Neural cell (in vitro differentiated cells): ENCODE measurements around the gene TRAK1. TPM values are rescaled to one million over a fixed set of nuclear protein-coding genes. Genes with fewer than 3 reads are reported as not detected.

Source experiments
- H2AFZ ChIP-seq: fragments of 200-600, 300-800 bp; sonication (generic), shearing (Covaris generic); 2 replicates; pipeline ENCODE4 v1.6.0; 2014; ENCODE audit warnings: low read depth, mild to moderate bottlenecking, antibody characterized with exemption, low read length, moderate library complexity
- H3F3A ChIP-seq: fragments of 200-600 bp; shearing (Covaris generic); 2 replicates; pipeline ENCODE4 v1.6.1; 2016; ENCODE audit warnings: mild to moderate bottlenecking, moderate library complexity, mixed read lengths, antibody characterized with exemption, low read length; ENCODE audit not compliant: insufficient read depth, poor library complexity, severe bottlenecking
- H3K27ac ChIP-seq: fragments of 200-600, 300-800 bp; sonication (generic), shearing (Covaris generic); 2 replicates; pipeline ENCODE4 v1.5.1; 2014; ENCODE audit warnings: mild to moderate bottlenecking, low read length, moderate library complexity
- H3K27me3 ChIP-seq: fragments of 300-800, 200-600 bp; sonication (generic), shearing (Covaris generic); 2 replicates; pipeline ENCODE4 v1.6.0; 2014; ENCODE audit warnings: mild to moderate bottlenecking, low read depth, low read length, moderate library complexity; ENCODE audit not compliant: insufficient read depth
- H3K36me3 ChIP-seq: fragments of 300-800, 200-600 bp; sonication (generic), shearing (Covaris generic); 2 replicates; pipeline ENCODE4 v1.5.1; 2014; ENCODE audit warnings: mild to moderate bottlenecking, antibody characterized with exemption, low read length, moderate library complexity; ENCODE audit not compliant: insufficient read depth
- H3K4me2 ChIP-seq: fragments of 300-800, 200-600 bp; sonication (generic), shearing (Covaris generic); 2 replicates; pipeline ENCODE4 v1.6.0; 2014; ENCODE audit warnings: mild to moderate bottlenecking, low read length
- H3K4me3 ChIP-seq: fragments of 300-800, 200-600 bp; sonication (generic), shearing (Covaris generic); 2 replicates; pipeline ENCODE4 v1.5.1; 2014; ENCODE audit warnings: mild to moderate bottlenecking, low read length, moderate library complexity
- H3K79me2 ChIP-seq: fragments of 200-600 bp; shearing (Covaris generic); replicated peaks from 2 replicates; pipeline ENCODE4 v1.6.0; 2014; ENCODE audit warnings: mild to moderate bottlenecking, low read length, moderate library complexity; ENCODE audit not compliant: insufficient read depth
- H3K9ac ChIP-seq: fragments of 300-800, 200-600 bp; sonication (generic), shearing (Covaris generic); 2 replicates; pipeline ENCODE4 v1.6.1; 2016; ENCODE audit warnings: mild to moderate bottlenecking, low read length, mixed read lengths
- H3K9me2 ChIP-seq: fragments of 200-600 bp; shearing (Covaris generic); 2 replicates; pipeline ENCODE4 v1.6.1; 2016; ENCODE audit warnings: mild to moderate bottlenecking, low read length, mixed read lengths; ENCODE audit not compliant: insufficient read depth
- H3K9me3 ChIP-seq: fragments of 200-600, 300-800 bp; sonication (generic), shearing (Covaris generic); 2 replicates; pipeline ENCODE4 v1.6.1; 2016; ENCODE audit warnings: mild to moderate bottlenecking, mixed run types, low read length, moderate library complexity, mixed read lengths
- H4K20me1 ChIP-seq: fragments of 200-600 bp; shearing (Covaris generic); 2 replicates; pipeline ENCODE4 v1.6.1; 2016; ENCODE audit warnings: mild to moderate bottlenecking, mixed run types; ENCODE audit not compliant: insufficient read depth
- CTCF ChIP-seq: fragments of 450-650 bp; IDR thresholded peaks from 2 replicates; pipeline ENCODE4 v1.5.1; 2014; ENCODE audit warnings: antibody characterized with exemption, mild to moderate bottlenecking, moderate library complexity; ENCODE audit not compliant: poor library complexity, severe bottlenecking
- EP300 ChIP-seq: fragments of 450-650 bp; conservative IDR thresholded peaks from 2 replicates; pipeline ENCODE4 v1.6.1; 2014; ENCODE audit warnings: antibody characterized with exemption, mild to moderate bottlenecking, moderate library complexity; ENCODE audit not compliant: poor library complexity, severe bottlenecking
- EZH2 ChIP-seq: fragments of 200-600, 300-800 bp; shearing (Covaris generic), sonication (generic); IDR thresholded peaks from 2 replicates; pipeline ENCODE4 v1.6.1; 2014; ENCODE audit warnings: antibody characterized with exemption, low read length, borderline replicate concordance, mild to moderate bottlenecking; ENCODE audit not compliant: insufficient read depth, poor library complexity, severe bottlenecking
- MXI1 ChIP-seq: fragments of 450-650 bp; conservative IDR thresholded peaks from 2 replicates; pipeline ENCODE4 v1.6.1; 2014; ENCODE audit warnings: antibody characterized with exemption, mild to moderate bottlenecking; ENCODE audit not compliant: poor library complexity, severe bottlenecking
- POLR2AphosphoS5 ChIP-seq: IDR thresholded peaks from 2 replicates; pipeline ENCODE4 v1.6.1; 2012
- RAD21 ChIP-seq: fragments of 450-650 bp; conservative IDR thresholded peaks from 2 replicates; pipeline ENCODE4 v1.6.1; 2014; ENCODE audit warnings: antibody characterized with exemption, mild to moderate bottlenecking, moderate library complexity
- REST ChIP-seq: IDR thresholded peaks from 2 replicates; pipeline ENCODE4 v1.6.1; 2012; ENCODE audit warnings: borderline replicate concordance
- SMC3 ChIP-seq: fragments of 450-650 bp; conservative IDR thresholded peaks from 2 replicates; pipeline ENCODE4 v1.6.1; 2014; ENCODE audit warnings: antibody characterized with exemption, mild to moderate bottlenecking, moderate library complexity; ENCODE audit not compliant: poor library complexity
- TAF1 ChIP-seq: IDR thresholded peaks from 2 replicates; pipeline ENCODE4 v1.6.1; 2012; ENCODE audit warnings: low read depth
- polyA plus RNA-seq: library from polyadenylated mRNA; depleted of rRNA; stranded (reverse); fragments of >200 nt; gene quantifications from 2 replicates; pipeline ENCODE4 v1.2.3, GENCODE V29; 2014

Gene TRAK1
- polyA plus RNA-seq, 1 donor from 2014 or later, result 34.7 TPM

DNA sequence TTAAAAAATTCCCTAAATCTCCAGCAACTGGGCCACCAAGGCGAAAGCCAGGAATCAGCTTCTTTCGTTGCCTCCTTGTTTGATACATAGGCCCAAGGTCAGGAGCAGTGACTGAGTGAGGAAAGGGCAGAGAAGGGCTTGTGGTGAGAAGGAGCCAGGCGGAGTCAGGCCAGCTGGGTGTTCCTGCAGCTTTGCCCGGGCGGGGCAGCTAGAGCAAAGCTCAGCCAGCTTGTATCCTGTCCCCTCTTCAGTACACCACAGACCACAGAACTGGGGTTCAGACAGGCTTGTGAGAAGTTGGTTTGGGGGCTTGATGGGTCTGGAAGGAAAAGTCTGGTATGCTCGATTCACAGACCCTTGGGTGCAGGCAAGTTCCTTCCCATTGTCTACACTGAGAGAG is 122.3 kb downstream of the TRAK1 start:
- Histone ChIP-seq H4K20me1 (no peaks in the 10 kb centered on the region), H3K9me3 (no peaks in the 10 kb centered on the region), H3K9me2 (no peaks in the 10 kb centered on the region), H3K79me2 (no peaks in the 10 kb centered on the region), H3K36me3 (peaks cover 4% of the 10 kb centered on the region), H3K27ac (no peak overlapping the region), H3F3A (no peaks in the 10 kb centered on the region), H3K4me2 (no peak overlapping the region), H3K9ac (no peak overlapping the region), H2AFZ (no peak overlapping the region), H3K27me3 (no peaks in the 10 kb centered on the region), H3K4me3 (no peak overlapping the region)
- TF ChIP-seq EP300, result no peak

- no peak overlapping the region for H3K9ac ChIP-seq
- H2AFZ ChIP-seq, result no peak overlapping the region
- TF ChIP-seq CTCF (no peak), POLR2AphosphoS5 (no peak), RAD21 (no peak), EZH2 (no peak), REST (no peak), SMC3 (no peak), MXI1 (no peak), EP300 (no peak)
- no peak overlapping the region for H3K4me2 ChIP-seq
- H3K4me3 ChIP-seq, result no peak overlapping the region
- no peaks in the 10 kb centered on the region for H3K27me3 ChIP-seq
- no peak overlapping the region for H3K27ac ChIP-seq
- no peaks in the 10 kb centered on the region for H3K79me2 ChIP-seq
- no peaks in the 10 kb centered on the region for H4K20me1 ChIP-seq
- H3K9me3 ChIP-seq, result no peaks in the 10 kb centered on the region
- no peaks in the 10 kb centered on the region for H3K36me3 ChIP-seq
- H3F3A ChIP-seq, result no peaks in the 10 kb centered on the region
- no peaks in the 10 kb centered on the region for H3K9me2 ChIP-seq
Measured at GRCh38 chr3:42214064-42214463, 122.9 kb downstream of the TRAK1 start.

DNA sequence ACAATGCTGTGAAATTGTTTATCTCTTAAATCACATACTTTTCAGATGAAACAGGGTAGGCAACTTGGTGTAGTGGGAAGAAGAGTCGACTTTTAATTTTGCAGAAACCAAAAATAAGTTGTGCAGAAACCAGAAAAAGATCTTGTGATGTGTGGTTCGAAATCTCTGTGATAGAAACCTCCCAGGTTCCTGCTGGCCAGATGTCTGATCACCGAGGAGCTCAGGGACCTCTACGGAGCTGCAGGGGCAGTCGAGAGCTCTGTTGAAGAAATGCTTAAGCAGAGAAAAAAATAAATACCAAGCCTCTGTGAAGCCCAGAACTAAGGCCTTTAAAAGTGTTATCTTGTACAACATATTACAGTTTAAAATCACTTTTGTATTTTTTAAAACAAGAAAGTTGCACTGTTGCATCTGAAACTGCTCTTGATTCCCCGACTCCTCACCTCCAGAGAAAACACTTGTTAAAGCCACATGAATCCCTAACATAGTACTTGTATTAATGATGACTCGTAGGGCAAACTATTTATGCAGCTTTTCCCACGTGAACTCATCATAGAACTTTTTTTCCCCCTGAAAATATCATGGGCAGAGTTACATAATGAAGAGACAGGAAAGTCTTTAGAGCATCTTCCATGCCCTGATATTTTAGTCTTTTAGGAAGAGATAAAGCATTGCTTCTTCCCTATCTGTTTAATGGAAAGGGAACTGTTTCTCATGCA is 123.6 kb downstream of the TRAK1 start:
- Histone ChIP-seq H3K4me3 (no peak overlapping the region), H3K9ac (no peak overlapping the region), H3K27ac (no peak overlapping the region), H3K9me3 (no peaks in the 10 kb centered on the region), H3F3A (no peaks in the 10 kb centered on the region), H3K79me2 (no peaks in the 10 kb centered on the region), H3K36me3 (no peaks in the 10 kb centered on the region), H2AFZ (no peak overlapping the region), H3K4me2 (no peak overlapping the region), H3K27me3 (no peaks in the 10 kb centered on the region), H3K9me2 (no peaks in the 10 kb centered on the region), H4K20me1 (no peaks in the 10 kb centered on the region)
- TF ChIP-seq RAD21 (no peak), CTCF (no peak), REST (no peak), EP300 (no peak), TAF1 (no peak), EZH2 (no peak), SMC3 (no peak), MXI1 (no peak), POLR2AphosphoS5 (no peak)
